HepG2 (cell line): ENCODE data around the gene SSBP4. TPM values are rescaled to one million over a fixed set of nuclear protein-coding genes. Genes with fewer than 3 reads are reported as not detected.

ENCODE experiments used
- ESRRA ChIP-seq: sonication (generic); formaldehyde crosslinking; IDR thresholded peaks from 2 replicates; pipeline ENCODE4 v1.5.1; 2020; ENCODE audit warnings: mild to moderate bottlenecking, low read depth, missing genetic modification reagents
- FOXM1 ChIP-seq: sonication (generic); formaldehyde crosslinking; IDR thresholded peaks from 2 replicates; pipeline ENCODE4 v1.5.0; 2020; ENCODE audit warnings: missing genetic modification reagents
- GATAD2A ChIP-seq: IDR thresholded peaks from 2 replicates; pipeline ENCODE4 v1.6.1; 2016
- GPBP1L1 ChIP-seq: sonication (generic); formaldehyde crosslinking; IDR thresholded peaks from 2 replicates; pipeline ENCODE4 v1.5.0; 2020; ENCODE audit warnings: mild to moderate bottlenecking, missing genetic modification reagents
- PHF21A ChIP-seq: sonication (generic); formaldehyde crosslinking; IDR thresholded peaks from 2 replicates; pipeline ENCODE4 v1.5.0; 2020; ENCODE audit warnings: mild to moderate bottlenecking, missing genetic modification reagents
- PLSCR1 ChIP-seq: sonication (generic); formaldehyde crosslinking; IDR thresholded peaks from 2 replicates; pipeline ENCODE4 v1.5.0; 2020; ENCODE audit warnings: missing genetic modification reagents, mild to moderate bottlenecking, borderline replicate concordance
- TFAP4 ChIP-seq: sonication (generic); IDR thresholded peaks from 2 replicates; pipeline ENCODE4 v1.6.1; 2016; ENCODE audit warnings: low read depth, borderline replicate concordance
- ZBTB38 ChIP-seq: sonication (generic); formaldehyde crosslinking; IDR thresholded peaks from 2 replicates; pipeline ENCODE4 v1.5.1; 2020; ENCODE audit warnings: mild to moderate bottlenecking, missing genetic modification reagents
- ZFP36 ChIP-seq: fragments of 150-350 bp; IDR thresholded peaks from 2 replicates; pipeline ENCODE4 v1.6.1; 2018; ENCODE audit warnings: borderline replicate concordance, low read length, low read depth; ENCODE audit not compliant: partially characterized antibody
- ZNF280B ChIP-seq: sonication (generic); formaldehyde crosslinking; IDR thresholded peaks from 2 replicates; pipeline ENCODE4 v1.5.0; 2020; ENCODE audit warnings: missing genetic modification reagents, mild to moderate bottlenecking, borderline replicate concordance
- ZNF331 ChIP-seq: sonication (generic); formaldehyde crosslinking; IDR thresholded peaks from 2 replicates; pipeline ENCODE4 v1.4.0; 2020; ENCODE audit warnings: missing genetic modification reagents
- ZNF513 ChIP-seq: sonication (generic); formaldehyde crosslinking; conservative IDR thresholded peaks from 2 replicates; pipeline ENCODE4 v1.5.0; 2020; ENCODE audit warnings: missing genetic modification reagents
- ZNF609 ChIP-seq: sonication (generic); formaldehyde crosslinking; IDR thresholded peaks from 2 replicates; pipeline ENCODE4 v1.4.0; 2020; ENCODE audit warnings: mild to moderate bottlenecking, missing genetic modification reagents, borderline replicate concordance
- polyA plus RNA-seq, 8 experiments: library from polyadenylated mRNA; depleted of rRNA in 3 of 8; stranded (reverse) in 7 of 8; unstranded in 1 of 8; fragments of >200 nt; fragmentation: Illumina TruSeq in 4 of 8; extraction: Trizol in 4 of 8; gene quantifications; 2 replicates each; pipeline versions ENCODE4 v1.2.1 to v1.2.3, GENCODE V29; 2011 to 2016; ENCODE audit warnings: low read depth in 4 of 8, missing spikeins in 1 of 8, mixed read lengths in 1 of 8; ENCODE audit not compliant: insufficient read depth in 1 of 8
- total RNA-seq, 5 experiments: library from RNA; depleted of rRNA; stranded (reverse); fragments of >200 nt; fragmentation: Illumina TruSeq; extraction: Trizol; gene quantifications; 2 replicates each; pipeline ENCODE4 v1.2.3, GENCODE V29; 2016; ENCODE audit warnings: low read depth in 1 of 5

Gene SSBP4
- total and polyA plus RNA-seq, 2 of the 13 experiments (the other 11 are each of a cell fraction or from before 2014, with no cell fraction given) = 20.8 to 39.5 TPM

- TF ChIP-seq ZNF513 (CRISPR knock-in tag) = no peak
- no peak for TF ChIP-seq ZNF280B (CRISPR knock-in tag)
- 0 out of 2 replicates have a peak, but pooled peaks have one; percentile 28 for TF ChIP-seq PHF21A
- TF ChIP-seq FOXM1 (CRISPR knock-in tag) = no peak
- TF ChIP-seq ESRRA (CRISPR knock-in tag) = no peak
- no peak for TF ChIP-seq GPBP1L1 (CRISPR knock-in tag)
- no peak for TF ChIP-seq ZFP36
- no peak; the same call in 1 of the 2 replicates for TF ChIP-seq ZNF331 (CRISPR knock-in tag)
- peak; percentile 93 for TF ChIP-seq TFAP4
- peak; percentile 45; the same call in 1 of the 2 replicates for TF ChIP-seq GATAD2A
- TF ChIP-seq PLSCR1 = no peak
- peak; percentile 73; the same call in 1 of the 2 replicates for TF ChIP-seq ZBTB38 (CRISPR knock-in tag)
- no peak for TF ChIP-seq ZNF609
Measured at GRCh38 chr19:18450931-18451836, 32.0 kb downstream of the SSBP4 start (continued).
